HepG2 (cell line): Measurements from ENCODE around the gene AGAP3. TPM values are rescaled to one million over a fixed set of nuclear protein-coding genes. Genes with fewer than 3 reads are reported as not detected.
A peak's percentile ranks its signal among the peaks of the same experiment; 100 is the strongest.

ENCODE experiments used
- BHLHE40 ChIP-seq: IDR thresholded peaks from 2 replicates; pipeline ENCODE4 v1.6.1; 2011; ENCODE audit warnings: low read length, improper control_type of control experiment
- ELF3 ChIP-seq: IDR thresholded peaks from 2 replicates; pipeline ENCODE4 v1.6.1; 2016; ENCODE audit warnings: missing genetic modification reagents, missing compliant biosample characterization
- FOXA1 ChIP-seq, 2 experiments: fragments of 450-650 bp in 1 of 2; sonication (generic) in 1 of 2; formaldehyde crosslinking in 1 of 2; IDR thresholded peaks; 2 replicates each; pipeline versions ENCODE4 v1.4.0 to v1.6.1; 2016 to 2020; ENCODE audit warnings: missing genetic modification reagents in 1 of 2
- HDAC1 ChIP-seq: sonication (generic); formaldehyde crosslinking; IDR thresholded peaks from 2 replicates; pipeline ENCODE4 v1.5.1; 2020; ENCODE audit warnings: mild to moderate bottlenecking, missing genetic modification reagents
- HIVEP1 ChIP-seq: sonication (generic); formaldehyde crosslinking; IDR thresholded peaks from 2 replicates; pipeline ENCODE4 v1.4.0; 2020; ENCODE audit warnings: mild to moderate bottlenecking, missing genetic modification reagents
- KAT2B ChIP-seq: fragments of 150-350 bp; IDR thresholded peaks from 2 replicates; pipeline ENCODE4 v1.6.1; 2014; ENCODE audit warnings: low read depth, low read length, borderline replicate concordance
- MEIS1 ChIP-seq: sonication (generic); formaldehyde crosslinking; IDR thresholded peaks from 2 replicates; pipeline ENCODE4 v1.9.0; 2021; ENCODE audit warnings: mild to moderate bottlenecking, missing genetic modification reagents, moderate library complexity, borderline replicate concordance
- MIER2 ChIP-seq: IDR thresholded peaks from 2 replicates; pipeline ENCODE4 v1.6.1; 2016; ENCODE audit warnings: missing biosample characterization, missing genetic modification reagents
- SRF ChIP-seq: IDR thresholded peaks from 2 replicates; pipeline ENCODE4 v1.6.1; 2011; ENCODE audit warnings: mild to moderate bottlenecking, low read depth, low read length, moderate library complexity
- SSRP1 ChIP-seq: IDR thresholded peaks from 2 replicates; pipeline ENCODE4 v1.6.1; 2016; ENCODE audit warnings: control low read depth
- STAT5B ChIP-seq: sonication (generic); formaldehyde crosslinking; IDR thresholded peaks from 2 replicates; pipeline ENCODE4 v1.4.0; 2020; ENCODE audit warnings: missing genetic modification reagents
- TEAD3 ChIP-seq: optimal IDR thresholded peaks from 2 replicates; pipeline ENCODE3; 2016; ENCODE audit warnings: borderline replicate concordance
- ZFP82 ChIP-seq: sonication (generic); formaldehyde crosslinking; IDR thresholded peaks from 2 replicates; pipeline ENCODE4 v1.5.1; 2020; ENCODE audit warnings: mild to moderate bottlenecking, missing genetic modification reagents, borderline replicate concordance
- ZNF18 ChIP-seq: sonication (generic); formaldehyde crosslinking; IDR thresholded peaks from 2 replicates; pipeline ENCODE4 v1.8.0; 2022; ENCODE audit warnings: mild to moderate bottlenecking, missing genetic modification reagents; ENCODE audit not compliant: insufficient replicate concordance
- ZNF781 ChIP-seq: sonication (generic); formaldehyde crosslinking; IDR thresholded peaks from 2 replicates; pipeline ENCODE4 v1.5.1; 2020; ENCODE audit warnings: borderline replicate concordance, mild to moderate bottlenecking, missing genetic modification reagents; ENCODE audit errors: not compliant biosample characterization
- ZNF788 ChIP-seq: sonication (generic); formaldehyde crosslinking; IDR thresholded peaks from 2 replicates; pipeline ENCODE4 v1.5.0; 2020; ENCODE audit warnings: mild to moderate bottlenecking, missing genetic modification reagents, borderline replicate concordance
- polyA plus RNA-seq, 8 experiments: library from polyadenylated mRNA; depleted of rRNA in 3 of 8; stranded (reverse) in 7 of 8; unstranded in 1 of 8; fragments of >200 nt; fragmentation: Illumina TruSeq in 4 of 8; extraction: Trizol in 4 of 8; gene quantifications; 2 replicates each; pipeline versions ENCODE4 v1.2.1 to v1.2.3, GENCODE V29; 2011 to 2016; ENCODE audit warnings: low read depth in 4 of 8, missing spikeins in 1 of 8, mixed read lengths in 1 of 8; ENCODE audit not compliant: insufficient read depth in 1 of 8
- total RNA-seq, 5 experiments: library from RNA; depleted of rRNA; stranded (reverse); fragments of >200 nt; fragmentation: Illumina TruSeq; extraction: Trizol; gene quantifications; 2 replicates each; pipeline ENCODE4 v1.2.3, GENCODE V29; 2016; ENCODE audit warnings: low read depth in 1 of 5
- TF ChIP-seq, protein P1 (sequence below): sonication (generic); formaldehyde crosslinking; IDR thresholded peaks from 2 replicates; pipeline ENCODE4 v1.5.0; 2020; ENCODE audit warnings: mild to moderate bottlenecking, missing genetic modification reagents
- TF ChIP-seq, protein P2 (sequence below): sonication (generic); formaldehyde crosslinking; IDR thresholded peaks from 2 replicates; pipeline ENCODE4 v1.5.0; 2020; ENCODE audit warnings: mild to moderate bottlenecking, missing genetic modification reagents, borderline replicate concordance
- TF ChIP-seq, protein P3 (sequence below): sonication (generic); formaldehyde crosslinking; IDR thresholded peaks from 2 replicates; pipeline ENCODE4 v1.4.0; 2020; ENCODE audit warnings: missing genetic modification reagents
- TF ChIP-seq, protein P4 (sequence below): IDR thresholded peaks from 2 replicates; pipeline ENCODE4 v1.6.1; 2016

AGAP3 gene
- total and polyA plus RNA-seq, 2 of the 13 experiments (the other 11 are each of a cell fraction or from before 2014, with no cell fraction given): 31.3 to 61.4 TPM

DNA sequence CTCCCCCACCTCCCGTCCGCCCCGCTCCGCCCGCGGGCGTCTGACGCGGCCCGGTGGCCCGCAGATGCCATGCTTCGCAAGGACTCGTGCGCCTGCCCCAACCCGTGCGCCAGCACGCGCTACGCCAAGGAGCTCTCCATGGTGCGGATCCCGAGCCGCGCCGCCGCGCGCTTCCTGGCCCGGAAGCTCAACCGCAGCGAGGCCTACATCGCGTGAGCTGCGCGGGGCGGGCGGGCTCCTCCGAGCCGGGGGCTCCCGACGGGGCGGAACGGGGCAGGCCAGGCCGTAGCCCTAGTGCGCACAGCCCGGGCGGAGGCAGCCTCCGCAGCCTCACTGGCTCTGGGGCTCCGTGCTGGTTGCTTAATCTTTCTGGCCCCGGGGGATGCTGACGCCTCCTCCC is 35.2 kb upstream of the AGAP3 start (continued):
- TF ChIP-seq, protein P1, sequence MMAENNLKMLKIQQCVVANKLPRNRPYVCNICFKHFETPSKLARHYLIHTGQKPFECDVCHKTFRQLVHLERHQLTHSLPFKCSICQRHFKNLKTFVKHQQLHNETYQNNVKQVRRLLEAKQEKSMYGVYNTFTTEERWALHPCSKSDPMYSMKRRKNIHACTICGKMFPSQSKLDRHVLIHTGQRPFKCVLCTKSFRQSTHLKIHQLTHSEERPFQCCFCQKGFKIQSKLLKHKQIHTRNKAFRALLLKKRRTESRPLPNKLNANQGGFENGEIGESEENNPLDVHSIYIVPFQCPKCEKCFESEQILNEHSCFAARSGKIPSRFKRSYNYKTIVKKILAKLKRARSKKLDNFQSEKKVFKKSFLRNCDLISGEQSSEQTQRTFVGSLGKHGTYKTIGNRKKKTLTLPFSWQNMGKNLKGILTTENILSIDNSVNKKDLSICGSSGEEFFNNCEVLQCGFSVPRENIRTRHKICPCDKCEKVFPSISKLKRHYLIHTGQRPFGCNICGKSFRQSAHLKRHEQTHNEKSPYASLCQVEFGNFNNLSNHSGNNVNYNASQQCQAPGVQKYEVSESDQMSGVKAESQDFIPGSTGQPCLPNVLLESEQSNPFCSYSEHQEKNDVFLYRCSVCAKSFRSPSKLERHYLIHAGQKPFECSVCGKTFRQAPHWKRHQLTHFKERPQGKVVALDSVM: no peak
- no peak for TF ChIP-seq ZFP82 (CRISPR knock-in tag)
- TF ChIP-seq, protein P2, sequence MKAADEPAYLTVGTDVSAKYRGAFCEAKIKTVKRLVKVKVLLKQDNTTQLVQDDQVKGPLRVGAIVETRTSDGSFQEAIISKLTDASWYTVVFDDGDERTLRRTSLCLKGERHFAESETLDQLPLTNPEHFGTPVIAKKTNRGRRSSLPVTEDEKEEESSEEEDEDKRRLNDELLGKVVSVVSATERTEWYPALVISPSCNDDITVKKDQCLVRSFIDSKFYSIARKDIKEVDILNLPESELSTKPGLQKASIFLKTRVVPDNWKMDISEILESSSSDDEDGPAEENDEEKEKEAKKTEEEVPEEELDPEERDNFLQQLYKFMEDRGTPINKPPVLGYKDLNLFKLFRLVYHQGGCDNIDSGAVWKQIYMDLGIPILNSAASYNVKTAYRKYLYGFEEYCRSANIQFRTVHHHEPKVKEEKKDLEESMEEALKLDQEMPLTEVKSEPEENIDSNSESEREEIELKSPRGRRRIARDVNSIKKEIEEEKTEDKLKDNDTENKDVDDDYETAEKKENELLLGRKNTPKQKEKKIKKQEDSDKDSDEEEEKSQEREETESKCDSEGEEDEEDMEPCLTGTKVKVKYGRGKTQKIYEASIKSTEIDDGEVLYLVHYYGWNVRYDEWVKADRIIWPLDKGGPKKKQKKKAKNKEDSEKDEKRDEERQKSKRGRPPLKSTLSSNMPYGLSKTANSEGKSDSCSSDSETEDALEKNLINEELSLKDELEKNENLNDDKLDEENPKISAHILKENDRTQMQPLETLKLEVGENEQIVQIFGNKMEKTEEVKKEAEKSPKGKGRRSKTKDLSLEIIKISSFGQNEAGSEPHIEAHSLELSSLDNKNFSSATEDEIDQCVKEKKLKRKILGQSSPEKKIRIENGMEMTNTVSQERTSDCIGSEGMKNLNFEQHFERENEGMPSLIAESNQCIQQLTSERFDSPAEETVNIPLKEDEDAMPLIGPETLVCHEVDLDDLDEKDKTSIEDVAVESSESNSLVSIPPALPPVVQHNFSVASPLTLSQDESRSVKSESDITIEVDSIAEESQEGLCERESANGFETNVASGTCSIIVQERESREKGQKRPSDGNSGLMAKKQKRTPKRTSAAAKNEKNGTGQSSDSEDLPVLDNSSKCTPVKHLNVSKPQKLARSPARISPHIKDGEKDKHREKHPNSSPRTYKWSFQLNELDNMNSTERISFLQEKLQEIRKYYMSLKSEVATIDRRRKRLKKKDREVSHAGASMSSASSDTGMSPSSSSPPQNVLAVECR: 0 out of 2 replicates have a peak, but pooled peaks have one; percentile 24
- TF ChIP-seq BHLHE40: peak; percentile 79
- TF ChIP-seq SRF: no peak
- TF ChIP-seq, protein P3, sequence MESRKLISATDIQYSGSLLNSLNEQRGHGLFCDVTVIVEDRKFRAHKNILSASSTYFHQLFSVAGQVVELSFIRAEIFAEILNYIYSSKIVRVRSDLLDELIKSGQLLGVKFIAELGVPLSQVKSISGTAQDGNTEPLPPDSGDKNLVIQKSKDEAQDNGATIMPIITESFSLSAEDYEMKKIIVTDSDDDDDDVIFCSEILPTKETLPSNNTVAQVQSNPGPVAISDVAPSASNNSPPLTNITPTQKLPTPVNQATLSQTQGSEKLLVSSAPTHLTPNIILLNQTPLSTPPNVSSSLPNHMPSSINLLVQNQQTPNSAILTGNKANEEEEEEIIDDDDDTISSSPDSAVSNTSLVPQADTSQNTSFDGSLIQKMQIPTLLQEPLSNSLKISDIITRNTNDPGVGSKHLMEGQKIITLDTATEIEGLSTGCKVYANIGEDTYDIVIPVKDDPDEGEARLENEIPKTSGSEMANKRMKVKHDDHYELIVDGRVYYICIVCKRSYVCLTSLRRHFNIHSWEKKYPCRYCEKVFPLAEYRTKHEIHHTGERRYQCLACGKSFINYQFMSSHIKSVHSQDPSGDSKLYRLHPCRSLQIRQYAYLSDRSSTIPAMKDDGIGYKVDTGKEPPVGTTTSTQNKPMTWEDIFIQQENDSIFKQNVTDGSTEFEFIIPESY (CRISPR knock-in tag): peak; percentile 88
- peak; percentile 91 for TF ChIP-seq MIER2
- TF ChIP-seq MEIS1 (CRISPR knock-in tag): no peak
- no peak for TF ChIP-seq ZNF788 (CRISPR knock-in tag)
- TF ChIP-seq, protein P4, sequence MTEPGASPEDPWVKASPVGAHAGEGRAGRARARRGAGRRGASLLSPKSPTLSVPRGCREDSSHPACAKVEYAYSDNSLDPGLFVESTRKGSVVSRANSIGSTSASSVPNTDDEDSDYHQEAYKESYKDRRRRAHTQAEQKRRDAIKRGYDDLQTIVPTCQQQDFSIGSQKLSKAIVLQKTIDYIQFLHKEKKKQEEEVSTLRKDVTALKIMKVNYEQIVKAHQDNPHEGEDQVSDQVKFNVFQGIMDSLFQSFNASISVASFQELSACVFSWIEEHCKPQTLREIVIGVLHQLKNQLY (CRISPR knock-in tag): no peak
- TF ChIP-seq ZNF18 (CRISPR knock-in tag): no peak
- TF ChIP-seq SSRP1 (CRISPR knock-in tag): no peak
- TF ChIP-seq KAT2B: no peak
- TF ChIP-seq HIVEP1 (CRISPR knock-in tag): no peak
- TF ChIP-seq ZNF781 (CRISPR knock-in tag): no peak
- TF ChIP-seq STAT5B (CRISPR knock-in tag): no peak
- TF ChIP-seq FOXA1 (IDR thresholded peaks at IDR 0.05): no peak
- no peak for TF ChIP-seq FOXA1 (CRISPR knock-in tag; IDR thresholded peaks at IDR 0.05)
- peak; percentile 35; the same call in 1 of the 2 replicates for TF ChIP-seq HDAC1
- TF ChIP-seq TEAD3 (CRISPR knock-in tag): no peak
- TF ChIP-seq ELF3 (CRISPR knock-in tag): no peak
